K562 (cell line): ENCODE measurements around the gene FIZ1. TPM values are rescaled to one million over a fixed set of nuclear protein-coding genes. Genes with fewer than 3 reads are reported as not detected.

ENCODE experiments used
- ARNT ChIP-seq, 2 experiments: fragments of 450-650 bp; IDR thresholded peaks; 2 replicates each; pipeline ENCODE4 v1.6.1; 2016; ENCODE audit warnings: mild to moderate bottlenecking in 1 of 2
- BRD4 ChIP-seq: fragments of 200-600 bp; sonication (generic); IDR thresholded peaks from 2 replicates; pipeline ENCODE4 v1.6.1; 2017; ENCODE audit warnings: inconsistent platforms
- CXXC5 ChIP-seq: fragments of 250-450 bp; sonication (Bioruptor Pico); IDR thresholded peaks from 2 replicates; pipeline ENCODE4 v1.8.0; 2022; ENCODE audit warnings: inconsistent platforms, mild to moderate bottlenecking, moderate library complexity
- FOXP1 ChIP-seq: sonication (generic); formaldehyde crosslinking; IDR thresholded peaks from 2 replicates; pipeline ENCODE4 v1.8.0; 2022; ENCODE audit warnings: mild to moderate bottlenecking, missing genetic modification reagents
- HNRNPLL ChIP-seq: fragments of 200-400 bp; formaldehyde crosslinking; IDR thresholded peaks from 2 replicates; pipeline ENCODE4 v1.6.1; 2017; ENCODE audit warnings: low read length, low read depth, mild to moderate bottlenecking; ENCODE audit not compliant: poor library complexity, severe bottlenecking
- IFI16 ChIP-seq: fragments of 250-450 bp; sonication (Bioruptor Pico); IDR thresholded peaks from 2 replicates; pipeline ENCODE4 v2.1.2; 2022; ENCODE audit warnings: mild to moderate bottlenecking, inconsistent platforms
- KDM1A ChIP-seq, 2 experiments: fragments of 450-650 bp; IDR thresholded peaks; 2 replicates each; pipeline ENCODE4 v1.6.1; 2016; ENCODE audit warnings: mild to moderate bottlenecking in 2 of 2
- MTA3 ChIP-seq: fragments of 450-650 bp; formaldehyde crosslinking; IDR thresholded peaks from 2 replicates; pipeline ENCODE4 v1.6.1; 2017; ENCODE audit warnings: mild to moderate bottlenecking, borderline replicate concordance
- NFE2 ChIP-seq: IDR thresholded peaks from 2 replicates; pipeline ENCODE4 v1.6.1; 2014; ENCODE audit warnings: antibody characterized with exemption, low read depth
- POLR2AphosphoS2 ChIP-seq: IDR thresholded peaks from 2 replicates; pipeline ENCODE4 v1.6.1; 2012; ENCODE audit warnings: low read length, improper control_type of control experiment
- RBM25 ChIP-seq: fragments of 200-400 bp; formaldehyde crosslinking; IDR thresholded peaks from 2 replicates; pipeline ENCODE4 v1.6.1; 2018; ENCODE audit warnings: low read length, low read depth, moderate library complexity; ENCODE audit not compliant: severe bottlenecking
- SMARCC2 ChIP-seq: fragments of 450-650 bp; IDR thresholded peaks from 2 replicates; pipeline ENCODE4 v1.6.1; 2017; ENCODE audit warnings: antibody characterized with exemption, moderate library complexity, mild to moderate bottlenecking, low read depth
- SMC3 ChIP-seq: conservative IDR thresholded peaks from 2 replicates; pipeline ENCODE4 v1.6.1; 2011; ENCODE audit warnings: low read depth, low read length, improper control_type of control experiment; ENCODE audit not compliant: insufficient read depth
- SNIP1 ChIP-seq: fragments of 450-650 bp; IDR thresholded peaks from 2 replicates; pipeline ENCODE4 v1.7.1; 2017; ENCODE audit warnings: low read depth, mild to moderate bottlenecking
- SP1 ChIP-seq: sonication (generic); formaldehyde crosslinking; IDR thresholded peaks from 2 replicates; pipeline ENCODE4 v1.8.1; 2022; ENCODE audit warnings: mild to moderate bottlenecking, missing genetic modification reagents
- ZNF57 ChIP-seq: fragments of 450-650 bp; formaldehyde crosslinking; IDR thresholded peaks from 2 replicates; pipeline ENCODE4 v1.4.0; 2020; ENCODE audit warnings: mild to moderate bottlenecking, moderate library complexity
- ZNF76 ChIP-seq: fragments of 250-450 bp; sonication (Bioruptor Pico); IDR thresholded peaks from 2 replicates; pipeline ENCODE4 v1.4.0; 2020; ENCODE audit warnings: mild to moderate bottlenecking, moderate library complexity, borderline replicate concordance
- ZNF79 ChIP-seq: fragments of 250-450 bp; sonication (Bioruptor Pico); IDR thresholded peaks from 2 replicates; pipeline ENCODE4 v1.4.0; 2020; ENCODE audit warnings: low read depth, mild to moderate bottlenecking, moderate library complexity
- ZZZ3 ChIP-seq: fragments of 450-650 bp; IDR thresholded peaks from 2 replicates; pipeline ENCODE4 v1.6.1; 2016; ENCODE audit warnings: antibody characterized with exemption, mild to moderate bottlenecking, moderate library complexity
- polyA plus RNA-seq, 8 experiments: library from polyadenylated mRNA; depleted of rRNA in 4 of 8; stranded (reverse) in 5 of 8; unstranded in 3 of 8; fragments of >200 nt; fragmentation: Nextera tagmentation in 2 of 8; fragmentation: Illumina TruSeq in 1 of 8; extraction: Ambion mirVana in 2 of 8; extraction: Trizol in 1 of 8; gene quantifications; 2 replicates each; pipeline versions ENCODE4 v1.2.1 to v1.2.3, GENCODE V29; 2011 to 2014; ENCODE audit warnings: inconsistent platforms in 1 of 8, missing spikeins in 1 of 8
- total RNA-seq, 7 experiments: library from RNA; depleted of rRNA in 6 of 7; stranded (reverse); fragments of >200 nt in 6 of 7; fragmentation: Illumina TruSeq in 2 of 7; extraction: Trizol in 2 of 7; gene quantifications; 2 replicates each; pipeline versions ENCODE4 v1.2.1 to v1.2.3, GENCODE V29; 2011 to 2021; ENCODE audit warnings: low replicate concordance in 1 of 7
- TF ChIP-seq, protein P1 (sequence below): fragments of 450-650 bp; formaldehyde crosslinking; IDR thresholded peaks from 2 replicates; pipeline ENCODE4 v1.4.0; 2020; ENCODE audit warnings: mild to moderate bottlenecking, moderate library complexity
- TF ChIP-seq, protein P2 (sequence below): fragments of 450-650 bp; IDR thresholded peaks from 2 replicates; pipeline ENCODE4 v1.6.1; 2016
- TF ChIP-seq, protein P3 (sequence below): fragments of 250-450 bp; sonication (Bioruptor Pico); IDR thresholded peaks from 2 replicates; pipeline ENCODE4 v1.4.0; 2020; ENCODE audit warnings: mild to moderate bottlenecking, moderate library complexity, borderline replicate concordance
- TF ChIP-seq, protein P4 (sequence below), 2 experiments: IDR thresholded peaks; 2 replicates each; pipeline ENCODE4 v1.6.1; 2011; ENCODE audit warnings: borderline replicate concordance in 1 of 2, control low read depth in 1 of 2, low read depth in 1 of 2, low read length in 1 of 2, mild to moderate bottlenecking in 1 of 2, mixed read lengths in 1 of 2, moderate library complexity in 1 of 2; ENCODE audit not compliant: insufficient read depth in 1 of 2, insufficient read length in 1 of 2, poor library complexity in 1 of 2, severe bottlenecking in 1 of 2; ENCODE audit errors: extremely low read depth in 1 of 2

The FIZ1 gene
- total and polyA plus RNA-seq, 9 of the 15 experiments (the other 6 are each of a cell fraction or from before 2014, with no cell fraction given), result 0.79 to 17.5 (median 5.5) TPM

DNA sequence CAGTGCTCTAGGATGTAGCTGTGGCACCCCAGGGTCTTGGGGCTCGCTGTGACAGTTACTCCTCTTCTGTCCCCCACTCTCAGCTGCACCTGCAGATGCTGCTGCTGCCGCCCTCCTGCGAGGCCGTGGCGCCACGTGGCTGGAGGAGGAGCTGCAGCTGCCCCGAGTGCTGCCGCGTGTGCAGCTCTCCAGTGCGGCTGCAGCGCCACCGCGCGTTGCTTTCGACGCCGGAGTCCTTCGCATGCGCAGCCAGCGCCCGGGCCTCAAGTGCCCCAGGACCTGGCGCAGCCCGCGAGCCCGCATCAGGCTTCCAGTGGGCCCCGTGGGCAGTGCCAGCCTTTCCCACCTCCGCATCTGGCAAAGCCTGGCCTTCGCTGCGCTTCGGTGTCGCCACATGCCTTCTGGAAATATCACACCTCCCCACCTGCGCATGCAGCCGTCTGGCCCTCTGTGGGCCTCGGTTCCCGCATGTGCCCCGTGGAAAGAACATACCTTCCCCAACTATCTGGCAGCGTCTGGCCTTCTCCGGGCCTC lies 40.8 kb upstream of the FIZ1 start (continued):
- TF ChIP-seq POLR2AphosphoS2 (no peak), CXXC5 (peak; percentile 88), KDM1A (IDR thresholded peaks at IDR 0.05) (no peak), ZZZ3 (no peak), BRD4 (no peak), SP1 (CRISPR knock-in tag) (peak; percentile 54), FOXP1 (CRISPR knock-in tag) (peak; percentile 99), RBM25 (no peak), IFI16 (CRISPR knock-in tag) (0 out of 2 replicates have a peak, but pooled peaks have one; percentile 64), MTA3 (peak; percentile 82; the same call in 1 of the 2 replicates), SNIP1 (no peak), SMC3 (no peak; the same call in 1 of the 2 replicates), ARNT (IDR thresholded peaks at IDR 0.05) (0 out of 4 replicates have a peak, but pooled peaks of 1 of the 2 experiments have one; percentile 45), ZNF79 (CRISPR knock-in tag) (no peak), SMARCC2 (no peak), ZNF57 (no peak), HNRNPLL (peak; percentile 68), ZNF76 (peak; percentile 91; the same call in 1 of the 2 replicates), NFE2 (no peak)
- TF ChIP-seq, protein P1, sequence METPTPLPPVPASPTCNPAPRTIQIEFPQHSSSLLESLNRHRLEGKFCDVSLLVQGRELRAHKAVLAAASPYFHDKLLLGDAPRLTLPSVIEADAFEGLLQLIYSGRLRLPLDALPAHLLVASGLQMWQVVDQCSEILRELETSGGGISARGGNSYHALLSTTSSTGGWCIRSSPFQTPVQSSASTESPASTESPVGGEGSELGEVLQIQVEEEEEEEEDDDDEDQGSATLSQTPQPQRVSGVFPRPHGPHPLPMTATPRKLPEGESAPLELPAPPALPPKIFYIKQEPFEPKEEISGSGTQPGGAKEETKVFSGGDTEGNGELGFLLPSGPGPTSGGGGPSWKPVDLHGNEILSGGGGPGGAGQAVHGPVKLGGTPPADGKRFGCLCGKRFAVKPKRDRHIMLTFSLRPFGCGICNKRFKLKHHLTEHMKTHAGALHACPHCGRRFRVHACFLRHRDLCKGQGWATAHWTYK (CRISPR knock-in tag), result peak; percentile 87
- TF ChIP-seq, protein P2, sequence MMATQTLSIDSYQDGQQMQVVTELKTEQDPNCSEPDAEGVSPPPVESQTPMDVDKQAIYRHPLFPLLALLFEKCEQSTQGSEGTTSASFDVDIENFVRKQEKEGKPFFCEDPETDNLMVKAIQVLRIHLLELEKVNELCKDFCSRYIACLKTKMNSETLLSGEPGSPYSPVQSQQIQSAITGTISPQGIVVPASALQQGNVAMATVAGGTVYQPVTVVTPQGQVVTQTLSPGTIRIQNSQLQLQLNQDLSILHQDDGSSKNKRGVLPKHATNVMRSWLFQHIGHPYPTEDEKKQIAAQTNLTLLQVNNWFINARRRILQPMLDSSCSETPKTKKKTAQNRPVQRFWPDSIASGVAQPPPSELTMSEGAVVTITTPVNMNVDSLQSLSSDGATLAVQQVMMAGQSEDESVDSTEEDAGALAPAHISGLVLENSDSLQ, result no peak
- TF ChIP-seq, protein P3, sequence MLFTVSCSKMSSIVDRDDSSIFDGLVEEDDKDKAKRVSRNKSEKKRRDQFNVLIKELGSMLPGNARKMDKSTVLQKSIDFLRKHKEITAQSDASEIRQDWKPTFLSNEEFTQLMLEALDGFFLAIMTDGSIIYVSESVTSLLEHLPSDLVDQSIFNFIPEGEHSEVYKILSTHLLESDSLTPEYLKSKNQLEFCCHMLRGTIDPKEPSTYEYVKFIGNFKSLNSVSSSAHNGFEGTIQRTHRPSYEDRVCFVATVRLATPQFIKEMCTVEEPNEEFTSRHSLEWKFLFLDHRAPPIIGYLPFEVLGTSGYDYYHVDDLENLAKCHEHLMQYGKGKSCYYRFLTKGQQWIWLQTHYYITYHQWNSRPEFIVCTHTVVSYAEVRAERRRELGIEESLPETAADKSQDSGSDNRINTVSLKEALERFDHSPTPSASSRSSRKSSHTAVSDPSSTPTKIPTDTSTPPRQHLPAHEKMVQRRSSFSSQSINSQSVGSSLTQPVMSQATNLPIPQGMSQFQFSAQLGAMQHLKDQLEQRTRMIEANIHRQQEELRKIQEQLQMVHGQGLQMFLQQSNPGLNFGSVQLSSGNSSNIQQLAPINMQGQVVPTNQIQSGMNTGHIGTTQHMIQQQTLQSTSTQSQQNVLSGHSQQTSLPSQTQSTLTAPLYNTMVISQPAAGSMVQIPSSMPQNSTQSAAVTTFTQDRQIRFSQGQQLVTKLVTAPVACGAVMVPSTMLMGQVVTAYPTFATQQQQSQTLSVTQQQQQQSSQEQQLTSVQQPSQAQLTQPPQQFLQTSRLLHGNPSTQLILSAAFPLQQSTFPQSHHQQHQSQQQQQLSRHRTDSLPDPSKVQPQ (CRISPR knock-in tag), result 0 out of 2 replicates have a peak, but pooled peaks have one; percentile 25
- TF ChIP-seq, protein P4, sequence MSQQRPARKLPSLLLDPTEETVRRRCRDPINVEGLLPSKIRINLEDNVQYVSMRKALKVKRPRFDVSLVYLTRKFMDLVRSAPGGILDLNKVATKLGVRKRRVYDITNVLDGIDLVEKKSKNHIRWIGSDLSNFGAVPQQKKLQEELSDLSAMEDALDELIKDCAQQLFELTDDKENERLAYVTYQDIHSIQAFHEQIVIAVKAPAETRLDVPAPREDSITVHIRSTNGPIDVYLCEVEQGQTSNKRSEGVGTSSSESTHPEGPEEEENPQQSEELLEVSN (IDR thresholded peaks at IDR 0.05; ENCODE audit: borderline replicate concordance in 1 of 2, extremely low read depth in 1 of 2, insufficient read depth in 1 of 2, insufficient read length in 1 of 2, low read depth in 1 of 2, low read length in 1 of 2, poor library complexity in 1 of 2, severe bottlenecking in 1 of 2), result peak; percentile 100
